GM12892 (cell line): ENCODE results near the gene ZBTB40.

Experiments
- POLR2A ChIP-seq: IDR thresholded peaks from 2 replicates; pipeline ENCODE4 v1.6.1; 2011; ENCODE audit warnings: low read depth, low read length, control low read depth
- POLR2AphosphoS5 ChIP-seq: IDR thresholded peaks from 2 replicates; pipeline ENCODE4 v1.6.1; 2011; ENCODE audit warnings: low read depth, low read length, control low read depth

DNA sequence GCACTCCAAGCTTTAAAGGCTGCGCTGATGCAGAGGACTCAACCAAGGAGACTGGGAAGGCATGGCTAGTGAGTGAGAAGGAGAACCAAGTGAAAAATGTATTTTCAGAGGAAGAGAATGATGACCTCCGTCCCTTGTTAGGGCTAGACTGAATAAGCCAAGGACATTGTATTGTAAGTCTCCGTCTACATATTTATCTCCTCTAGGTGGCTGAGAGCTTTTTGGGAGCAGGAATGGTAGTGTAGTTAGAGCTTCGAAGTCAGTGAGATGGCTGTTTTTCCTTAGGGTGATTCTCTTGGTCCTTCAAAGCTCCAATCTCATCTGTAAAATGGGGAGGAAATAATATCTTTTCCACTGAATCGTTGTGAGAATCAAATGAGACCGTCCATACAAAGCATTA is 37.6 kb downstream of the ZBTB40 start:
- TF ChIP-seq POLR2A (no peak), POLR2AphosphoS5 (no peak)
